ENCODE data around the gene LY9. TPM values are rescaled to one million over a fixed set of nuclear protein-coding genes. Genes with fewer than 3 reads are reported as not detected.

Gene LY9
- total RNA-seq, 1 experiment from 2014 or later, result not detected

- no peaks in the 10 kb centered on the region for H3K79me1 ChIP-seq (ENCODE audit: insufficient read depth, low read depth, low read length, poor library complexity, severe bottlenecking)
- no peak overlapping the region for H2AK5ac ChIP-seq (ENCODE audit: insufficient read length, low read length)
- no peak overlapping the region for H3K23ac ChIP-seq (ENCODE audit: insufficient read length, low read depth, low read length)
- H3K27me3 ChIP-seq (ENCODE audit: insufficient read depth, low read length), result no peaks in the 10 kb centered on the region
- no peak overlapping the region for H4K8ac ChIP-seq (replicated peaks; ENCODE audit: insufficient read length, low read depth, low read length)
- H2BK120ac ChIP-seq (ENCODE audit: low read depth, low read length, poor library complexity, severe bottlenecking), result no peak overlapping the region
- Mint-ChIP-seq H3K36me3 (ENCODE audit: insufficient read depth in 1 of 3, low read depth in 3 of 3) (no peaks in the 10 kb centered on the region; a peak in 1 of 7 replicates), H3K9me3 (no peaks in the 10 kb centered on the region), H3K4me1 (peaks cover 0 to 5% of the 10 kb centered on the region in 2 experiments; a peak in 2 of 4 replicates), H3K27me3 (ENCODE audit: low read depth) (no peaks in the 10 kb centered on the region), H3K4me3 (0 out of 5 replicates have a peak overlapping the region, but pooled peaks of 1 of the 2 experiments have one; percentile 44), H3K27ac (no peak overlapping the region)
- no peaks in the 10 kb centered on the region for H3K79me2 ChIP-seq (ENCODE audit: insufficient read depth, low read length)
- no peak overlapping the region for H3K4ac ChIP-seq (ENCODE audit: low read depth, low read length)
- no peak overlapping the region for H3K9ac ChIP-seq (ENCODE audit: extremely low read depth, insufficient read length, low read length)
- no peak overlapping the region for H3K27ac ChIP-seq (ENCODE audit: insufficient read length, low read depth, low read length)
- no peak overlapping the region for H4K91ac ChIP-seq (ENCODE audit: insufficient read length, low read depth, low read length)
- no peak overlapping the region for H2BK20ac ChIP-seq (ENCODE audit: low read depth, low read length, poor library complexity, severe bottlenecking)
- no peaks in the 10 kb centered on the region for H4K20me1 ChIP-seq (ENCODE audit: control insufficient read depth, insufficient read depth, insufficient read length)
- no peak overlapping the region for H2BK5ac ChIP-seq (ENCODE audit: insufficient read length, low read length)
- H3K56ac ChIP-seq (ENCODE audit: insufficient read length, low read depth, low read length), result no peak overlapping the region
- H3K4me2 ChIP-seq (ENCODE audit: insufficient read depth, insufficient read length, low read length), result no peak overlapping the region
- no peak overlapping the region for H3K18ac ChIP-seq (ENCODE audit: insufficient read length, low read depth, low read length)
- no peak overlapping the region for H2AFZ ChIP-seq (ENCODE audit: low read length)
- H3K9me3 ChIP-seq (ENCODE audit: control insufficient read depth, low read depth, low read length), result no peaks in the 10 kb centered on the region
- no peaks in the 10 kb centered on the region for H3K4me1 ChIP-seq (ENCODE audit: insufficient read depth, low read length)
- TF ChIP-seq, protein P1, sequence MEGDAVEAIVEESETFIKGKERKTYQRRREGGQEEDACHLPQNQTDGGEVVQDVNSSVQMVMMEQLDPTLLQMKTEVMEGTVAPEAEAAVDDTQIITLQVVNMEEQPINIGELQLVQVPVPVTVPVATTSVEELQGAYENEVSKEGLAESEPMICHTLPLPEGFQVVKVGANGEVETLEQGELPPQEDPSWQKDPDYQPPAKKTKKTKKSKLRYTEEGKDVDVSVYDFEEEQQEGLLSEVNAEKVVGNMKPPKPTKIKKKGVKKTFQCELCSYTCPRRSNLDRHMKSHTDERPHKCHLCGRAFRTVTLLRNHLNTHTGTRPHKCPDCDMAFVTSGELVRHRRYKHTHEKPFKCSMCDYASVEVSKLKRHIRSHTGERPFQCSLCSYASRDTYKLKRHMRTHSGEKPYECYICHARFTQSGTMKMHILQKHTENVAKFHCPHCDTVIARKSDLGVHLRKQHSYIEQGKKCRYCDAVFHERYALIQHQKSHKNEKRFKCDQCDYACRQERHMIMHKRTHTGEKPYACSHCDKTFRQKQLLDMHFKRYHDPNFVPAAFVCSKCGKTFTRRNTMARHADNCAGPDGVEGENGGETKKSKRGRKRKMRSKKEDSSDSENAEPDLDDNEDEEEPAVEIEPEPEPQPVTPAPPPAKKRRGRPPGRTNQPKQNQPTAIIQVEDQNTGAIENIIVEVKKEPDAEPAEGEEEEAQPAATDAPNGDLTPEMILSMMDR (conservative IDR thresholded peaks at IDR 0.05), result no peak
- no CpG with 5 or more reads among the region's 11 CpGs for WGBS (ENCODE audit: extremely low coverage, insufficient read length, low lambda C conversion rate)
- no peak overlapping the region for H3T11ph ChIP-seq (ENCODE audit: low read length)
- no peak overlapping the region for H4K5ac ChIP-seq (ENCODE audit: insufficient read length, low read depth, low read length)
- no peaks in the 10 kb centered on the region for H3K23me2 ChIP-seq (ENCODE audit: insufficient read length, low read depth, low read length, poor library complexity, severe bottlenecking)
- H2BK15ac ChIP-seq (ENCODE audit: low read depth, low read length), result no peak overlapping the region
- H3K14ac ChIP-seq (ENCODE audit: insufficient read depth, low read length), result no peak overlapping the region
- H2BK12ac ChIP-seq (ENCODE audit: insufficient read length, low read depth, low read length), result no peak overlapping the region
- DNase-seq, result no peak
Observed at GRCh38 chr1:160789051-160789701, 6.8 kb upstream of the LY9 start.
